NB4 (cell line): ENCODE measurements around the gene RP9.

Experiments
- CTCF ChIP-seq: IDR thresholded peaks from one replicate; pipeline ENCODE4 v1.5.1; 2012; ENCODE audit warnings: low read depth, low read length
- MAX ChIP-seq: IDR thresholded peaks from 2 replicates; pipeline ENCODE4 v1.6.1; 2011; ENCODE audit warnings: low read depth, low read length
- MYC ChIP-seq: IDR thresholded peaks from 2 replicates; pipeline ENCODE4 v1.6.1; 2011; ENCODE audit warnings: low read depth, low read length
- POLR2A ChIP-seq: IDR thresholded peaks from 2 replicates; pipeline ENCODE4 v1.6.1; 2011; ENCODE audit warnings: mild to moderate bottlenecking; ENCODE audit not compliant: insufficient read length; ENCODE audit errors: extremely low read depth

GRCh38 chr7:33157781-33158180 lies 48.6 kb upstream of the RP9 start:
- TF ChIP-seq CTCF (no peak), MAX (no peak), POLR2A (no peak), MYC (no peak)
